NCI-H1092 (cell line): ENCODE measurements around the gene DTX4.
"Not testable (repeated sequence)": the region's sequence is repeated elsewhere in the genome, so short reads cannot be mapped to it uniquely, and the experiment has no call there.

Experiments used
- DNase-seq: peaks from one replicate; lab custom pipeline; 2025; lab: John Stamatoyannopoulos, UW

The DTX4 gene

GRCh38 chr11:59171508-59172322, at the start of gene DTX4:
TSS of gene DTX4 (plus strand) at chr11:59172132. CDS start at chr11:59172596, 464 bp downstream.
- peak; percentile 88 for DNase-seq

DNA sequence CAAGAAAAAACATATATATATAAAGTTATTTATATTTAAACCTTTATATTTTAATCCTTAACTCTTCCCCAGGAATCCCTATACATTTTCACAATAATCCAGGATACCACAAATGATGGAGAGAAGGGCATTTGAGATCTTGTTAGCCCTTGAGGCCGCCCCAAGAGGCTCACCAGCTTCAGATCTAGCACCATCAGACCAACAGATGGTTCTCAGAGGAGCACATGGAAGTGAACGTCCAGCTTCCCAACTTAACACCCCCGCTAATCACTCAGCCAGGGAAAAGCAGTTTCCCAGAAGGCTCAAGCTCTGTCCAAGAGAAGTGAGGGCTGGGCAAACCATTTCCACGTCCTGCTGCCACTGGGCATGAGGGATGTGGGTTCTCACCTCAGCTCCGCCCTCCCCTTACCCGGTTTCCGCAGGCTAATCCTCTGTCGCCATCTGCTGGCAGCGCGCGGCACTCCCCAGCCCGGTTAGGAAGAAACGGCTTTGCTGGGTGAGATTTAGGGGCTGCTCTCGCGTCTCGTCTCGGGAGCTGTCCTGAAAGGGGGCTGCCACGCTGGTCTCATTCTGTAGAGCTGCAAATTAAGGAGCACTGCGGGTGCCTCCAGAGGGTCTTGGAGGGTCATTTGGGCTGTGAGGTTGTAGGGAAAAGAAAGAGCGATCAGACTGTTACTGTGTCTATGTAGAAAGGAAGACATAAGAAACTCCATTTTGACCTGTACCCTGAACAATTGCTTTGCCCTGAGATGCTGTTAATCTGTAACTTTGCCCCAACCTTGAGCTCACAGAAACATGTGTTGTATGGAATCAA, 36.1 kb upstream of the DTX4 start:
- DNase-seq, result peak; percentile 79

- DNase-seq, result not testable (repeated sequence)
Observed at GRCh38 chr11:59136551-59136950, 35.4 kb upstream of the DTX4 start.

DNA sequence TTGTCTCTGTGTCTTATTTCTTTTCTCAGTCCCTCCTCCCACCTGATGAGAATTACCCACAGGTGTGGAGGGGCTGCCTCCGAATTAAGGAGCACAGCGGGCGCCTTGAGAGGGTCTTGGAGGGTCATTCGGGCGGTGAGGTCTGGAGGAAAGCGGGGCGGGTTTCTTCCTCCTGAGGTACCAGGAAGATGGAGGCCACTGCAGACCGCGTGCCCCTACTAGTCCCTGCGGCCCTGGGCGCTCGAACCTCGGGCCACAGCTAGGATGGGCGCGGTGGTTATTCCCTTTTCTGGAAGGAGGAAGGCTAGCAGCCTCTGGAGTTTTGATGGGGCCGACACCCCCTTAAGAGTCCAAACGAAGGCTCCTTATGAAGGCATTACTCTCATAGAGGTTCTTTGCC, 34.7 kb upstream of the DTX4 start:
- no peak for DNase-seq

- DNase-seq, result no peak
Observed at GRCh38 chr11:59138643-59139042, 33.3 kb upstream of the DTX4 start.

GRCh38 chr11:59141191-59141590, 30.7 kb upstream of the DTX4 start:
- no peak for DNase-seq

GRCh38 chr11:59141673-59142460, 30.1 kb upstream of the DTX4 start:
- no peak for DNase-seq

GRCh38 chr11:59142530-59143507, 29.1 kb upstream of the DTX4 start, which contains the start of gene FAM111A:
TSS of gene FAM111A (plus strand) at chr11:59142856. CDS start at chr11:59148873, 6,017 bp downstream.
- DNase-seq, result peak; percentile 65

DNA sequence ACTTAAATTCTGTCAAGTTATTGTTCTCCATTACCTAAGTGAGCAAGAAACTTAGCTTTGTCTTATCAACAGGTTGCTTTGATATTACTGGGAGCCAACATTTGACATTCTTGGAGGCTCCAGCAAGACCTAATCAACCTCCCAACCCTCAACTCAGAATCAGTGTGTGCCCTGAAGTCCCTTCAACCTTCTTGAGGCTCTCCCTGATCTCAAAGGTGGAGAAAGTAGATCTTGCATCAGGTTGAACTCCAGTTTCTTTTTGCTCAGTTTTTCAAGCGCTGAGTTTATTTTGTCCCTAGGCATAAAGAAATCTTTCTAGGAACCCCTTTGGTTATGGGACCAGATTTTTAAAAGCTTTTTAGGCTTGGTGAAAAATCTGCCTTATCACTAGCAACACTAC, 27.8 kb upstream of the DTX4 start:
- DNase-seq, result no peak

DNA sequence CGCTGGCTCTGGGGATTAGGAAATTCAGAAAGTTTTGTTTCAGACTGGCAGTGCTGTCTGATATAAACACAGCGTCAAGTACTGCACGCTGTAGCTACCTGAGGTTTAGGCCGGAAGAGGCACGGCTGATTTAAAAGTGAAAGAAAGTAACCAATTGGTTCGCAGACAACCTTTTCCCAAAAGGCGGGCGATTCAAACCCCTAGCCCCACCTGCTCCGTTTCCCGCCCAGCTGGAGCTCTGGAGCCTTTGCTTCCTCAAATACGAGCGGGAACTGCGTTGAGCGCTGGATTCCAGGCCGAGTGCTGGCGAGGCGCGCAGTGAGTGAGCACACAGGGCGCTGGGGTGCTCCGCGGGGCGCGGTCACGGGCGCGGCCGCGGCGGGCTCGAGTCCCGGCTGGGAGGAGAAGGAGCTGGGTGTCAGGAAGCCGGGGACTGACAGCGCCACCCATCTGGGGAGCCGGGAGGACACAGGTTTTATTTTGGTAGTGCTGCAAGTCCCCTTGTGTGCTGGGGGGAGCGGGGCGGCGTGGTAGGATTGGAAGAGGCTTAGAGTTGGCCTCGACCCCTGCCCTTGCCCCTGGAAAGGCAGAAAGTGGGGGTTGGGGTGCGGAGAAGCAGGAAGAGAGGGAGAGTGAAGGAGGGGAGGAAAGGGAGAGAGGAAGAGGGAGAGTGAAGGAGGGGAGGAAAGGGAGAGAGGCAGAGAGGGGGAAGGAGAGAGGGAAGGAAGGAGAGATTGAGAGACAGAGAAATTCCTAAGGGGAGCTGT, 27.2 kb upstream of the DTX4 start:
- DNase-seq, result peak; percentile 91

GRCh38 chr11:59145534-59145933, 26.4 kb upstream of the DTX4 start:
- DNase-seq, result no peak

- DNase-seq, result no peak
Observed at GRCh38 chr11:59151761-59152160, 20.2 kb upstream of the DTX4 start.

- DNase-seq, result no peak
Observed at GRCh38 chr11:59152312-59152951, 19.5 kb upstream of the DTX4 start.

DNA sequence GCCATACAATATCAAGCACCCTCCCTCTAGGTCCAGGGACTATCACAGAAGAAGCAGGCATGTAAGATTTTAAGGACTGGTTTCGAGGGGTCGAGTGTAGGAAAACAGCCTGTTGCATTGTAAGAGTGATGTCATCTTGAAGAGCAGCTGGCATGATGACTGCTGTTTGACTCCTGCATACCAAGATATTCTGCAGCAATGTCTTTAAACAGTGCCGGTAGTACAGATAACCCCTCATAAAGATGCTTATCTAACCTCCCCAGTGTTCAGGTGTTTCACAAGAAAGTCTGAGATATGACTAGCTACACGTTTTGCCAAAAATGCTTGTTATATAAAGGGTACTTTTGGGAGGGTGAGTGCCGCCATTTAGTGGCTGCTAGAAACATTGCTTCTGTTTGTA, 17.3 kb upstream of the DTX4 start:
- DNase-seq, result no peak

- no peak for DNase-seq
Observed at GRCh38 chr11:59157433-59157832, 14.5 kb upstream of the DTX4 start.

DNA sequence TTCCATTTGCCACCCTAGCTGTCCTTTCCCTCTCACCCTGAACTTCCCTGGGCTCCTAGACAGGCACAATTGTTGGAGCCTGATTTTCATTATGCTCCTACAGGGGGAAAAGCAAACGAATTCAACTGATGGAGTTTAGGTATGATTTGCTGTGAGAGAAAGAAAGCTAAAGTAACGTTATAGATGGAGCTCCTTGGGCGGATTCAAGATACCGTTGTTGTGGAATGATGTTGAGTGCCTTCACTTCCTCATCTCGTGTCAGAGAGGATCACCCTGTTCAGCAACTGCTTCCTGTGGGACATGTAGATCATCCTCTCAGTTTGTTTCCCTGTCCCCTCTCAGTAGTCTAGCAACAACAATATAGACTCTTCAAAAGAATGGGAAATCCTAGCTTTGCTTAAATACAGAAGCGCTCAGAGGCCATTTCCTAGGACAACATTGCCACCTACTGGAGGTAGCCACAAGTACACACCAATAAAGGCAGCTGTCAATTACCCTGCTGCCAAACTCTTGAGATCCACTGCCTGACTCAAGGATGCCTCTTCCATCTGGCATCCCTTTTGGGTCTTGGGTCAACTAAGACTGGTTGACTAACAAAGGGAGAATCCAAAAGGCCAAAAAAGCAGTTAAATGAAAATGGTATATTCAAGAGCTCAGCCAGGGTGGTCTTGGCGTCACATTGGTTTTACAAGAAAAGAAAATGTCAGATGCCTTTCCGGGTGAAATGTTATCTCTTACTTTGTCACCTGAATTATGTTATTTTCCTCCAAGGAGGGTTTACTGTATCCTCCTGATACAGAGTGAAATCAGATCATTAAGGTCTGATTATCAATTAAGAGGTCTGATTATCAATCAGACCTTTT, 13.5 kb upstream of the DTX4 start:
- peak; percentile 42 for DNase-seq

DNA sequence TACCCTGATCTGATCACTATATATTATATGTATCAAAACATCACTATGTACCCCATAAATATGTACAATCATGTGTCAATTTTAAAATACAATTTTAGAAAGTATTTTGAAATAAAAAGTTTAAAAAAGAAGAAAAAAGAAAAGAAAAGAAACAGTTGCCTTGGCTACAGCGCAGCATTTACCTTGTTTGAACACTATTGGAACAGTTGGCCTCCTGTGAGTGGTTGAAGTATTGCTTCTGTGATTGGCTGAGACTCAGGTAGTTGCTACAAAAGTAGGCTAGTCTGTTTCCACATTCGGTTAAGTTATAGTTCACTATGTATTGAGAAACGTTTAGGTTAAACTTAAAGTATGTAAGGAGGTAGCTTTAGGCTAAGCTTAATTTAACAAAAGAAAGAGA, 7.9 kb upstream of the DTX4 start:
- DNase-seq, result no peak

- no peak for DNase-seq
Observed at GRCh38 chr11:59172345-59173079, 580 bp downstream of the DTX4 start.
